Muscle of leg (tissue), 11 donors: ENCODE measurements around the gene COA7. TPM values are rescaled to one million over a fixed set of nuclear protein-coding genes. Genes with fewer than 3 reads are reported as not detected.

Experiments
- DNase-seq: peaks from one replicate; pipeline ENCODE4 v3.0.0; 2013
- H3K27ac ChIP-seq: one replicate; pipeline ENCODE4 v1.5.1; 2013; ENCODE audit warnings: mild to moderate bottlenecking, low read length, control low read depth
- H3K27me3 ChIP-seq: one replicate; pipeline ENCODE4 v1.6.1; 2013; ENCODE audit warnings: low read length; ENCODE audit not compliant: control insufficient read depth, insufficient read depth
- H3K36me3 ChIP-seq: one replicate; pipeline ENCODE4 v1.6.1; 2013; ENCODE audit warnings: low read length; ENCODE audit not compliant: control insufficient read depth, insufficient read depth
- H3K4me1 ChIP-seq: one replicate; pipeline ENCODE4 v1.6.1; 2013; ENCODE audit warnings: low read length; ENCODE audit not compliant: control insufficient read depth, insufficient read depth
- H3K4me3 ChIP-seq: one replicate; pipeline ENCODE4 v1.5.1; 2013; ENCODE audit warnings: low read length, control low read depth
- H3K9me3 ChIP-seq: replicated peaks from 2 replicates; pipeline ENCODE4 v1.6.1; 2013; ENCODE audit warnings: low read depth, low read length; ENCODE audit not compliant: control insufficient read depth
- WGBS: methylation state at CpG from one replicate; pipeline ENCODE4 v1.1.5; 2013; ENCODE audit warnings: missing lambda C conversion rate; ENCODE audit not compliant: insufficient coverage; 5-methylcytosine and 5-hydroxymethylcytosine counted together
- polyA plus RNA-seq, 8 donors: library from polyadenylated mRNA; unstranded; fragments of 120-200 nt; gene quantifications; one replicate each; pipeline versions ENCODE4 v1.2.1 to v1.2.3, GENCODE V29; 2013; ENCODE audit warnings: inconsistent platforms in 1 of 8, low replicate concordance in 1 of 8; ENCODE audit not compliant: insufficient read length in 8 of 8, insufficient read depth in 1 of 8
- total RNA-seq: library from RNA; stranded (reverse); fragments of 120-200 nt; gene quantifications from one replicate; pipeline ENCODE4 v1.2.4, GENCODE V29; 2013

The COA7 gene
- total and polyA plus RNA-seq, 9 donors, result 8.7 to 18.8 (median 14.9) TPM

DNA sequence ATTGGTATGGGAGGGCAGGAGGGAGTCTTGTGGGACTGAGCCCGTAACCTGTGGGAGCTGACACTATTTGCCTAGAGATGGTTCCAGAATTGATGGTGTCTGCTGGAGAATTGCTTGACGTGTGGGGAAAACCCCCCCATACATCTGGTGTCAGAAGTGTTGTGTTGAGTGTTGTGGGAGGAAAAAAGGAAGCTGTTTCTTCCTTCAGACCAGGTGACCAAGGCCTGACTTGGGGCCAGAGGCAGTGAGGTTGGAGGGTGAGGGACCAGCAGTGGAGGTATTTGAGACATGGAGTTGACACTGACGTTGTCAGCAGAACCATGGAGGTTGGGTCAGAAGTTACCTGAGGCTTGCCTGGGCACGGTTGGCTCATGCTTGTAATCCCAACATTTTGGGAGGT lies 56.8 kb downstream of the COA7 start:
- H3K27me3 ChIP-seq, result no peaks in the 10 kb centered on the region
- H3K27ac ChIP-seq, result no peak overlapping the region
- no peak overlapping the region for H3K4me3 ChIP-seq
- no peaks in the 10 kb centered on the region for H3K9me3 ChIP-seq
- WGBS, result 68% methylated on average over 2 of the region's 4 CpGs
- DNase-seq, result no peak
- H3K4me1 ChIP-seq, result peaks cover 16% of the 10 kb centered on the region
- no peaks in the 10 kb centered on the region for H3K36me3 ChIP-seq

DNA sequence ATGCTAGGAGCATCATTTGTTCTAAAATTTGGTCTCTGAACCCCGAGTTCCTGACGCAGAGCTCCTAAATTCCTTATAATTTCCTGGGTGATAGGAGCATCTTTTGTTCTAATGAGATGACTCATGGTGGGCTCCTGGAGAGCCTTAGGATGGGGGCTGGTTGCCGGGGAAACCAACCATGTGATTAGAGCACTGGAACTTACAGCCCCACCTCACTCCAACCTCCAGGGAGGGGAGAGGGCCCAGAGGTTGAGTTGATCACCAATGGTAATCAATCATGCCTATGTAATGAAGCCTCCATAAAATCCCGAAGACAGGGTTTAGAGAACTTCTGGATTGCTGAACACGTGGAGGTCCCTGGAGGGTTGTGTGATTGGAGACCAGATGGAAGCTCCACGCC lies 57.5 kb downstream of the COA7 start:
- no peak for DNase-seq
- WGBS, result 100% methylated on average over 1 of the region's 6 CpGs
- Histone ChIP-seq H3K4me1 (peaks cover 16% of the 10 kb centered on the region), H3K27ac (no peak overlapping the region), H3K9me3 (no peaks in the 10 kb centered on the region), H3K4me3 (no peak overlapping the region), H3K36me3 (no peaks in the 10 kb centered on the region), H3K27me3 (no peaks in the 10 kb centered on the region)

DNA sequence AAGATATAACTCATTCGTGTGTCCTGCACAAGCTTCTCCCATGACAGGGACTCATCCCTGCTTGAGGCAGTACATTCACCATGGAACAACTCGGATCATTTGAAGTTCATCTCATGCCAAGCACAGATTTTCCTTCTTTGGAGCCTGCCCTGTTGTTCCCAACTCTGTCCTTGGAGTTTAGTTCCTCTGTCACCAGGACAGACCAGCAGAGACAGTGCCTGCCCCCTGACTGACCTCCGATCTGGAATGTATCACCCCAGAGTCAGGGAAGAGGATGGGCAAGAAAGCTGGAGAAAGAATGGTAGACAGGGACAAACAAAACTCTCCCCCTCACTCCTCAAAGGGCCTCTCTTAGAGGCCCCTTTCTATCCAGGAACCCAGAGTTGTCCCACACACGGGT lies 60.2 kb downstream of the COA7 start:
- Histone ChIP-seq H3K9me3 (no peaks in the 10 kb centered on the region), H3K36me3 (no peaks in the 10 kb centered on the region), H3K4me1 (peaks cover 20% of the 10 kb centered on the region), H3K4me3 (no peak overlapping the region), H3K27ac (no peak overlapping the region), H3K27me3 (peaks cover 14% of the 10 kb centered on the region)
- WGBS, result 55% methylated on average over 2 of the region's 4 CpGs
- DNase-seq, result no peak

DNA sequence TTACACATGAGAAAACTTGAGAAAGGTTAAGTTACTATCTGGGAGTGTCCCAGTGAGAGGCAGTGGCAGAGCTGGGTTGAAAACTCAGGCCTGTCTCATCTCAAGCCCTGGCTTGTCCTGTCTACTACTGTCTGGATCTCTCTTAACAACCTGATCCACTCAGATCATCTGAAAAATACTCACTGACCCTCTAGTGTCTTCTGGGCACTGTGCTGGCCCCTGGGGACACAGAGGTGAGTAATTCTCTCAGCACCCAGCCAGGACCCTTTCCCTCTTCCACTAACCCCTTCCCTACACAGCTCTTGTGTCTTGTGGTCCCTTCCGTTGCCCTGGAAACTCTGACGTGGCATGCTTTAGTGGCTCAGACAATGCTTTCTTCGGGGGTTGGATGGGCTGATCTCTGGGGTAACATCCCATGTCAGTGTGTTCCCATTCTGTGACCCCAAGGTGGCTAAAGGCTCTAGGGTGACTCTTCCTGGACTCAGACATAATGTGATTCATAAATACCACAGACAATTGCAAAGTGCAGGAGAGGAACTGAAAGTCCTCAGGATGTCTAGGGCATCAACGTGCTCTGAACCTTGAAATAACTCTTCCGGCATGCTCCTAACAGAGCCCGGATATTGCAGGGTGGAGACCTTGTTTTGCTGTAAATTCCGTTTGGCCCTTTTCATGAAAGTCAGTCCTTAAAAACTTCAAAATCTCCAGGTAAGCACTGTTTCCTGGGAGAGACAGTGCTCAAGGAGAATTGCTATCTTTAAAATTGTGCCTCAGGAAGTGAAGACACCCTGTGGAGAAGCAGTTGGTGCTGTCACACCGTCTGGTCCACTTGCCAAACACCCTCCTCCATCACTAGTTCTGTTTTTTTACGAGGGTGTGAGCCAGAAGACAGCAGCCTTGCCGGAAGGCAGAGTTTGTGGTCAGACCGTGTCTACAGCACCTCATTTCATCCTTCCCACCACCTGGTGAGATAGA lies 61.1 kb downstream of the COA7 start:
- H3K4me3 ChIP-seq, result no peak overlapping the region
- H3K27me3 ChIP-seq, result peaks cover 24% of the 10 kb centered on the region
- no peaks in the 10 kb centered on the region for H3K36me3 ChIP-seq
- DNase-seq, result peak; percentile 16
- peaks cover 30% of the 10 kb centered on the region for H3K4me1 ChIP-seq
- H3K27ac ChIP-seq, result peak overlapping the region; percentile 58
- WGBS, result 60% methylated on average over 5 of the region's 11 CpGs
- no peaks in the 10 kb centered on the region for H3K9me3 ChIP-seq

DNA sequence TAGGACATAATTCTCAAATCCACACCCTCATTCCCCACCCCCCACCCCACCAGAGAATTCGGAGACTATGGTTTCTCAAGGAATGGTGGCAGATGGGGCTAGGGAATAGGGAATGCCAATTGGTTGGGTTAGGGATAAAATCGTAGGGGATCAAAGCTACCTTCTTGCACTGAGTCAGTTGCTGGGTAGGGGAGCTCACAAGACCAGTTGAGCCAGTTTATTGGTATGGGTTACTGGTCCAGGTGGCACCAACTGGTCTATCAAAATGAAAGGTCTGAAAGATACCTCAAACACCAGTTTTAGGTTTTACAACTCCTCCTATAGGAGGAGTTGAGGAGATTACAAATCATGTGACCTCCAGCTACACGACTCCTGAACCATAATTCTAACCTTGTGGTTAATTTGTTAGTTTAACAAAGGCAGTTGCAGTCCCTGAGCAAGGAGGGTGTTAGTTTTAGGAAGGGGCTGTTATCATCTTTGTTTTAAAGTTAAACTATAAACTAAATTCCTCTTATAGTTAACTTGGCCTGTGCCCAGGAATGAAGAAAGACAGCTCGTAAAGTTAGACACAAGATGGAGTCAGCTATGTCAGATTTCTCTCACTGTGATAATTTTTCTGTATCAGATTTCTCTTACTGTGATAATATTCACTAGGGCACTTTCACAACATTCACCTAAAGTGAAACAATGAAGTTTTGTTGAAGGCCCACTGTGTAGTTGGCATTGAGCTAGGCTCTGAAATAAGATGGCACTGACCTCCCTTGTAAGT lies 62.6 kb downstream of the COA7 start:
- Histone ChIP-seq H3K4me1 (peaks cover 35% of the 10 kb centered on the region), H3K36me3 (no peaks in the 10 kb centered on the region), H3K9me3 (no peaks in the 10 kb centered on the region), H3K27me3 (peaks cover 25% of the 10 kb centered on the region), H3K4me3 (no peak overlapping the region), H3K27ac (no peak overlapping the region)
- no peak for DNase-seq
- WGBS, result 50% methylated on average over 1 of the region's 4 CpGs

Other genes starting within 250 kb of the COA7 start
- 86.0 TPM for gene TUT4, start 145.3 kb downstream of the COA7 start, total RNA-seq
- gene TUT4, start 145.3 kb downstream of the COA7 start, polyA plus RNA-seq, result 100 to 1,000 TPM in 2 of 8 donors, 10 to 100 TPM in 6; 51.8 to 121 (median 70.1) TPM
- gene GPX7, start 96.0 kb downstream of the COA7 start, total RNA-seq, result 146 TPM
- gene GPX7, start 96.0 kb downstream of the COA7 start, polyA plus RNA-seq, result 100 to 1,000 TPM; 140 to 164 (median 151) TPM
- gene SHISAL2A, start 65.2 kb downstream of the COA7 start, total RNA-seq, result 1.8 TPM
- 1 to 10 TPM; 1.3 to 6.5 (median 2.8) TPM for gene SHISAL2A, start 65.2 kb downstream of the COA7 start, polyA plus RNA-seq
- 43.9 TPM for gene ZYG11B, start 28.1 kb upstream of the COA7 start, total RNA-seq
- 10 to 100 TPM; 22.2 to 39.5 (median 32.7) TPM for gene ZYG11B, start 28.1 kb upstream of the COA7 start, polyA plus RNA-seq
- gene ZYG11A, start 144.4 kb upstream of the COA7 start, total RNA-seq, result under 0.01 TPM
- under 1 TPM in 6 of 8 donors, not detected in 2; 0.02 to 0.21 (median 0.06) TPM for gene ZYG11A, start 144.4 kb upstream of the COA7 start, polyA plus RNA-seq
- 43.1 TPM for gene ECHDC2, start 223.4 kb upstream of the COA7 start, total RNA-seq
- gene ECHDC2, start 223.4 kb upstream of the COA7 start, polyA plus RNA-seq, result 100 to 1,000 TPM in 2 of 8 donors, 10 to 100 TPM in 6; 34.7 to 125 (median 69.7) TPM
- 69.7 TPM for gene SCP2, start 228.9 kb upstream of the COA7 start, total RNA-seq
- gene SCP2, start 228.9 kb upstream of the COA7 start, polyA plus RNA-seq, result 10 to 100 TPM; 71.6 to 85.3 (median 76.1) TPM